Karpas-422 (cell line): ENCODE data around the gene LZTFL1. TPM values are rescaled to one million over a fixed set of nuclear protein-coding genes. Genes with fewer than 3 reads are reported as not detected.

Experiments
- DNase-seq: peaks from one replicate; pipeline ENCODE4 v3.0.0-alpha.2; 2015
- H2AFZ ChIP-seq: fragments of 200-600 bp; sonication (generic); 2 replicates; pipeline ENCODE4 v1.6.1; 2014; ENCODE audit warnings: antibody characterized with exemption, low read length, mixed read lengths
- H3K27ac ChIP-seq: fragments of 200-600 bp; sonication (generic); 2 replicates; pipeline ENCODE4 v1.5.1; 2014; ENCODE audit warnings: mild to moderate bottlenecking, low read length, moderate library complexity
- H3K27me3 ChIP-seq: fragments of 200-600 bp; sonication (generic); 2 replicates; pipeline ENCODE4 v1.6.1; 2014; ENCODE audit warnings: low read length, mixed read lengths
- H3K36me3 ChIP-seq: fragments of 200-600 bp; sonication (generic); 2 replicates; pipeline ENCODE4 v1.6.1; 2014; ENCODE audit warnings: low read length, mixed read lengths; ENCODE audit not compliant: insufficient read depth
- H3K4me1 ChIP-seq: fragments of 200-600 bp; sonication (generic); 2 replicates; pipeline ENCODE4 v1.6.1; 2014; ENCODE audit warnings: mild to moderate bottlenecking, low read length, mixed read lengths
- H3K4me2 ChIP-seq: fragments of 200-600 bp; sonication (generic); 2 replicates; pipeline ENCODE4 v1.6.1; 2014; ENCODE audit warnings: low read length, low read depth, mild to moderate bottlenecking; ENCODE audit not compliant: poor library complexity, severe bottlenecking
- H3K4me3 ChIP-seq: fragments of 200-600 bp; sonication (generic); 2 replicates; pipeline ENCODE4 v1.5.1; 2014; ENCODE audit warnings: mild to moderate bottlenecking, antibody characterized with exemption, low read length, mixed read lengths
- H3K79me2 ChIP-seq: fragments of 200-600 bp; sonication (generic); 2 replicates; pipeline ENCODE4 v1.6.1; 2014; ENCODE audit warnings: mild to moderate bottlenecking, low read length, mixed read lengths
- H3K9ac ChIP-seq: fragments of 200-600 bp; sonication (generic); 2 replicates; pipeline ENCODE4 v1.6.0; 2014; ENCODE audit warnings: low read length
- H3K9me2 ChIP-seq: fragments of 200-600 bp; sonication (generic), shearing (Covaris generic); replicated peaks from 2 replicates; pipeline ENCODE4 v1.6.0; 2014; ENCODE audit warnings: mild to moderate bottlenecking, low read length, moderate library complexity; ENCODE audit not compliant: insufficient read depth
- H3K9me3 ChIP-seq: fragments of 300-700, 200-600 bp; sonication (generic); 2 replicates; pipeline ENCODE4 v1.6.1; 2014; ENCODE audit warnings: low read length, mixed read lengths
- H4K20me1 ChIP-seq: fragments of 200-600 bp; sonication (generic); 2 replicates; pipeline ENCODE4 v1.6.1; 2014; ENCODE audit warnings: mild to moderate bottlenecking, antibody characterized with exemption, low read length, low read depth; ENCODE audit not compliant: insufficient read depth
- total RNA-seq: library from RNA; depleted of rRNA; stranded (reverse); fragments of >200 nt; shearing (Covaris generic); gene quantifications from 2 replicates; pipeline ENCODE4 v1.2.3, GENCODE V29; 2014; ENCODE audit warnings: low replicate concordance; rRNA removed

Gene LZTFL1
- 4.9 and 6.2 TPM in 2 replicates for total RNA-seq

GRCh38 chr3:45841757-45842491 lies at the start of gene LZTFL1:
LZTFL1 (minus strand) TSS chr3:45842119; CDS start chr3:45841991, 128 bp downstream.
- Histone ChIP-seq H3K9ac (peak within 1 kb of the TSS; percentile 41), H4K20me1 (no peaks in the 10 kb centered on the region), H3K4me3 (peak within 1 kb of the TSS; percentile 65), H3K27ac (no peak within 1 kb of the TSS), H3K9me3 (no peaks in the 10 kb centered on the region), H3K27me3 (no peaks in the 10 kb centered on the region; the same call in 1 of the 2 replicates), H3K4me2 (peak within 1 kb of the TSS; percentile 63), H3K79me2 (no peaks in the 10 kb centered on the region), H3K36me3 (no peaks in the 10 kb centered on the region), H2AFZ (peak within 1 kb of the TSS; percentile 63; the same call in 1 of the 2 replicates), H3K4me1 (peaks cover 14% of the 10 kb centered on the region), H3K9me2 (no peaks in the 10 kb centered on the region)
- DNase-seq = peak; percentile 91

- Histone ChIP-seq H3K79me2 (no peaks in the 10 kb centered on the region), H3K9ac (no peak overlapping the region), H3K36me3 (no peaks in the 10 kb centered on the region), H4K20me1 (no peaks in the 10 kb centered on the region), H2AFZ (no peak overlapping the region), H3K27ac (no peak overlapping the region), H3K4me3 (no peak overlapping the region), H3K9me3 (no peaks in the 10 kb centered on the region), H3K4me2 (no peak overlapping the region), H3K4me1 (no peaks in the 10 kb centered on the region), H3K27me3 (no peaks in the 10 kb centered on the region), H3K9me2 (no peaks in the 10 kb centered on the region)
- DNase-seq = peak; percentile 44
These were observed 48.5 kb upstream of the LZTFL1 start for GRCh38 chr3:45890405-45890804.

DNA sequence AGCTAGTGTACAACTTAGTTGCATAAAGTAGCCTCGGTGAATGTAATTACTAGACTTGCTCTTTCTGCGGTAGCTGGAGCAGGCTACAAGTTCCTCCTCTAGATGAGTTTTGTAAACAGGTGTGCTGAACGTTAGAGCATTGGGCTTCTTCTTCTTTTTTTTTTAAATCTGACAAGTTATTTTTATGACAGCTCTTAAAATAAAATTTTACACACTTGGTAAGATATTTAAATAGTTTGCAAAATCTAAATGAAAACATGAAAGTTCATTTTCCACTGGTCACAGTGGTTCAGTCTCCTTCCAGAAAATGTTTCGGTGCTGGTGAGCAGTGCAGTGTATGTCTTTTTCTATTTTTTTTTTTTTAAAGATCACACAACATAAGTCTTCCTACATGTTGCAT lies 47.4 kb upstream of the LZTFL1 start:
- Histone ChIP-seq H3K4me1 (no peaks in the 10 kb centered on the region), H3K9me2 (no peaks in the 10 kb centered on the region), H3K36me3 (no peaks in the 10 kb centered on the region), H2AFZ (no peak overlapping the region), H3K4me3 (no peak overlapping the region), H3K9me3 (no peaks in the 10 kb centered on the region), H4K20me1 (no peaks in the 10 kb centered on the region), H3K79me2 (no peaks in the 10 kb centered on the region), H3K27me3 (no peaks in the 10 kb centered on the region), H3K9ac (no peak overlapping the region), H3K27ac (no peak overlapping the region), H3K4me2 (no peak overlapping the region)
- no peak for DNase-seq

DNA sequence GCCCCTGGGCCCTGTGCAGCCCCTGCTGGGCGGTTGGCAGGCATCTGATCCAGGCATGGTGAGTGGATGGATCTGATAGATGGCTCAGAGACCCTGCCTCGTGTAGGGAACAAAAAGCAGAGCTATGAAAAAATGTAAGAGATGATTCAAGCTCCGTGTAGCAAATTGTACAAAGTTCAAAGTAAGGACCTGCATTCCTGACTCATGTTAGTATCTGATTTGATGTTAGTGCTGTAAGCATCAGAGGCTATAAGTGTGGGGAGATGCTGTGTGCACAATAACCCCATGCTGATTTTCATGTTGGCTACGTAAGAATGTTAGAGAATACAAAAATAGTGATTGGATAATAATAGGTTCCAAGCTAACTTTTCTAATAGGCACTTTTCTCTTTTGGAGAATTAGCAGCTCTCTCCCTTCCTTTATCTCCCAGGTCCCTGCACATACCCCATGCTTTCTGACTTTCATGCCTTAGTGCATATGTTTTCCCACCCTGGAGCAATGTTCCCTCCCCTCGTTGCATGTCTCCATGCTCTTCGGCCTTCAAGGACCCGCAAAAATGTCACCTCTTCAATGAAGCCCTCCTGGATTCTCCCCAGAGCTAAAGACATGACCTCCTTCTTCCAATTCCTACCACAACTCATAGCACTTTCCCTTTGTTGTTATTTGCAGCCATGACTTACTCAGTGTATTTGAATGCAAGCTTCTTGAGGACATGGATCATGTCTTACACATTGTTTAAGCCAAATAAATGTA lies 46.0 kb upstream of the LZTFL1 start:
- Histone ChIP-seq H3K79me2 (no peaks in the 10 kb centered on the region), H3K36me3 (no peaks in the 10 kb centered on the region), H3K9me2 (no peaks in the 10 kb centered on the region), H3K27ac (no peak overlapping the region), H3K27me3 (no peaks in the 10 kb centered on the region), H3K9me3 (no peaks in the 10 kb centered on the region), H3K4me1 (no peaks in the 10 kb centered on the region), H4K20me1 (no peaks in the 10 kb centered on the region), H2AFZ (no peak overlapping the region), H3K9ac (no peak overlapping the region), H3K4me3 (no peak overlapping the region), H3K4me2 (no peak overlapping the region)
- DNase-seq = no peak

GRCh38 chr3:45887285-45887684 lies 45.4 kb upstream of the LZTFL1 start:
- H3K4me2 ChIP-seq = no peak overlapping the region

GRCh38 chr3:45885979-45886705 lies 44.2 kb upstream of the LZTFL1 start, which contains the start of gene CCR9:
CCR9 (plus strand) TSS chr3:45886543; CDS start chr3:45894934, 8,391 bp downstream.
- Histone ChIP-seq H3K79me2 (no peaks in the 10 kb centered on the region), H4K20me1 (no peaks in the 10 kb centered on the region), H3K4me3 (no peak within 1 kb of the TSS), H3K4me2 (no peak within 1 kb of the TSS), H3K36me3 (no peaks in the 10 kb centered on the region), H3K4me1 (no peaks in the 10 kb centered on the region), H3K9ac (no peak within 1 kb of the TSS), H2AFZ (no peak within 1 kb of the TSS), H3K27me3 (no peaks in the 10 kb centered on the region), H3K9me2 (no peaks in the 10 kb centered on the region), H3K9me3 (no peaks in the 10 kb centered on the region), H3K27ac (no peak within 1 kb of the TSS)
- DNase-seq = no peak

More at GRCh38 chr3:45887285-45887684, 45.4 kb upstream of the LZTFL1 start:
- Histone ChIP-seq H3K27ac (no peak overlapping the region), H3K36me3 (no peaks in the 10 kb centered on the region), H4K20me1 (no peaks in the 10 kb centered on the region), H3K79me2 (no peaks in the 10 kb centered on the region), H2AFZ (no peak overlapping the region), H3K9me3 (no peaks in the 10 kb centered on the region), H3K4me1 (no peaks in the 10 kb centered on the region), H3K9ac (no peak overlapping the region), H3K9me2 (no peaks in the 10 kb centered on the region), H3K27me3 (no peaks in the 10 kb centered on the region), H3K4me3 (no peak overlapping the region)
- DNase-seq = no peak

DNA sequence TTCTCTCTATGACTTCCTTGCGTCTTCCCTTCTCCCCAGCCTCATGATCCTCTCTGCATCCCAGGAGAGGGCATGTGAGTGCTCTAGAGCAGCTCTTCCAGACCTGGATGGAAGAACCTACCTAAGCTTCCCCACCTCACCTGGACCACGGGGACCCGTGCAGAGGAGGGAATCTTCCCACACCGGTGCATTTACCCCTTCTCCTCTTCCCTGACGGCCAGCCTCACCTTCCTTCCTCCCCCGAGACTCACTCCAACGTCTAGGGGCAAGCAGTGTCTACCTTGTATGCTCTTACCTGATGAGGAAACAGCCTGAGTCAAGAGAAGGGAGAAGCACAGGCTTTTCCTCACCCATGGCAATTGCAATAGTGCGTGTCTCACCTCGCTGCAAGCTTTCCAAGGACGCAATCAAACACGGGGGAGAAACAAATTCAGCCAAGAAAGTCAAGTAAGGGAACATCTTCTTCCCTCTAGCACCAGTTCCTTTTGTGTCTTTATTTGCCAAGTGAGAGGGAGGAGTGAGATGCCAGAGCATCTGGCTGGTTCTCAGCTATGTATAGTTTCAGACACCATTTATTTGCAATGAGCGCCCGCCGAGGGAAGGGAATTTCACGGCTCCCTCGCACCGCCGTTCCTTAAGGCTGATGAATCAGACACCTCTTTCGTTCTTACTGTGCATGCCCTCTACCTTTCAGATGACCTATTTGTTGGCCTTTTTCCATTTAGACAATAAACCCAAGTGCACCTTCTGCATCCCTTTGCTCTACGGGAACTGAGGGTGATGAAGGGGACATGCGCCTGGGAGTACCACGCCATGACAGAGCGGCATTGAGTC lies 42.7 kb upstream of the LZTFL1 start:
- Histone ChIP-seq H3K9me3 (no peaks in the 10 kb centered on the region), H3K79me2 (no peaks in the 10 kb centered on the region), H3K4me3 (no peak overlapping the region), H3K27ac (no peak overlapping the region), H3K9ac (no peak overlapping the region), H3K9me2 (no peaks in the 10 kb centered on the region), H3K27me3 (no peaks in the 10 kb centered on the region), H3K4me1 (no peaks in the 10 kb centered on the region), H3K4me2 (no peak overlapping the region), H2AFZ (no peak overlapping the region), H3K36me3 (no peaks in the 10 kb centered on the region), H4K20me1 (no peaks in the 10 kb centered on the region)
- no peak for DNase-seq
